GM12878 (cell line): ENCODE results near the gene JMJD7.

Experiments
- BHLHE40 ChIP-seq, 2 experiments: fragments of 450-650 bp in 1 of 2; IDR thresholded peaks; 2 replicates each; pipeline ENCODE4 v1.6.1; 2011 to 2017; ENCODE audit warnings: low read depth in 2 of 2, borderline replicate concordance in 1 of 2, improper control_type of control experiment in 1 of 2, low read length in 1 of 2, mild to moderate bottlenecking in 1 of 2
- CTCF ChIP-seq, 3 experiments: IDR thresholded peaks in 2 of 3; conservative IDR thresholded peaks in 1 of 3; 2 replicates each; pipeline ENCODE4 v1.5.1; 2011; ENCODE audit warnings: low read depth in 3 of 3, low read length in 3 of 3, mild to moderate bottlenecking in 3 of 3, control low read depth in 2 of 3, moderate library complexity in 2 of 3, inconsistent platforms in 1 of 3, mixed read lengths in 1 of 3; ENCODE audit not compliant: control insufficient read depth in 2 of 3, insufficient read depth in 1 of 3; ENCODE audit errors: extremely low read depth in 1 of 3
- REST ChIP-seq: IDR thresholded peaks from 2 replicates; pipeline ENCODE4 v1.6.1; 2012; ENCODE audit warnings: mild to moderate bottlenecking, low read depth, low read length
- TCF12 ChIP-seq: IDR thresholded peaks from 2 replicates; pipeline ENCODE4 v1.6.1; 2011; ENCODE audit warnings: low read depth, mild to moderate bottlenecking, low read length

GRCh38 chr15:41873711-41874110, 45.8 kb downstream of the JMJD7 start:
- TF ChIP-seq BHLHE40 (IDR thresholded peaks at IDR 0.05; ENCODE audit: borderline replicate concordance in 1 of 2, low read depth in 2 of 2, low read length in 1 of 2), result no peak
- TF ChIP-seq REST, result no peak
- TF ChIP-seq TCF12, result no peak
- TF ChIP-seq CTCF (IDR thresholded peaks at IDR 0.05 in 2 of 3, conservative IDR thresholded peaks at IDR 0.05 in 1 of 3; ENCODE audit: control insufficient read depth in 2 of 3, extremely low read depth in 1 of 3, insufficient read depth in 1 of 3, low read depth in 3 of 3, low read length in 3 of 3), result no peak
